Middle frontal gyrus (tissue), 1 donor: Measurements from ENCODE around the gene SWSAP1.
"Not testable (repeated sequence)": the region's sequence is repeated elsewhere in the genome, so short reads cannot be mapped to it uniquely, and the experiment has no call there.

Source experiments
- DNase-seq: peaks from one replicate; pipeline ENCODE4 v3.0.0-alpha.2; 2015; ENCODE audit warnings: low spot score; ENCODE audit errors: extremely low spot score

SWSAP1 gene

DNA sequence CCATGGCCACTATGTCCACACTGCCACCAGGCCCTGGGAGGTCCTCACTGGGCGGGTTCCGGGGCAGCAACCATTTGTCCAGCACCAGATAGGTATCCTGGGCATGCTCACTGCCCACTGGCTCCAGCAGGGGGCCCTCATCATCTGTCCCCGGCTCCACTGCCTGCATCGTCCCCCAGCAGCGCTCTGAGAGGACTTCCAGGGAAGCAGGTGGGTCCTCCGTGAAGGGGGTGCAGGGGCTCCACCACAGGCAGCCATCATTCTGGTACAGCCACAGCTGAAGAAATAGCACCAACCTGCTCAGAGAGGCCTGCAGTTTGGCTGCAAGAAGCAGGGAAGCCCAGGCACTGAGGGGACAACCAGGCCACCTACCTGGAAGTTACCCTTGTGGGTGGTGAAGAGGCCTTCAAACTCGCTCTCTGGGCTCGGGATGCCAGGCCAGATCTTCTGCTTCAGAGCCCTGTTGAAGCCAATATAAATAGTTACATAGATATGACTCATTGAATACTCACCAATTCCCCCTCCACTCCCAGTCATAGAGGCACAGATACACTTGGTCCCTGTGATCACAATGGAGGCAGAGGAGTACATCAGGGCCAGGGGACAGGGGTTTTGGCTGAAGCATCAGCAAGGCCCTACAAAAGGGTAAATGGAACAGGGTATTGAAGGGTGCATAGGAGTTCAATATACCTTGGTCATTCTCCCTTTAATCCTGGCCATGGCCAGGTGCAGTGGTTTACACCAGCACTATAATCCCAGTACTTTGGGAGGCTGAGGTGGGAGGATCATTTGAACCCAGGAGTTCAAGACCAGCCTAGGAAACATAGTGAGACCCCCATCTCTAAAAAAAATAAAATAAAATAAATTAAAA is 4.1 kb downstream of the SWSAP1 start:
- DNase-seq, result no peak

GRCh38 chr19:11379269-11379845 is 4.9 kb downstream of the SWSAP1 start:
- not testable (repeated sequence) for DNase-seq

DNA sequence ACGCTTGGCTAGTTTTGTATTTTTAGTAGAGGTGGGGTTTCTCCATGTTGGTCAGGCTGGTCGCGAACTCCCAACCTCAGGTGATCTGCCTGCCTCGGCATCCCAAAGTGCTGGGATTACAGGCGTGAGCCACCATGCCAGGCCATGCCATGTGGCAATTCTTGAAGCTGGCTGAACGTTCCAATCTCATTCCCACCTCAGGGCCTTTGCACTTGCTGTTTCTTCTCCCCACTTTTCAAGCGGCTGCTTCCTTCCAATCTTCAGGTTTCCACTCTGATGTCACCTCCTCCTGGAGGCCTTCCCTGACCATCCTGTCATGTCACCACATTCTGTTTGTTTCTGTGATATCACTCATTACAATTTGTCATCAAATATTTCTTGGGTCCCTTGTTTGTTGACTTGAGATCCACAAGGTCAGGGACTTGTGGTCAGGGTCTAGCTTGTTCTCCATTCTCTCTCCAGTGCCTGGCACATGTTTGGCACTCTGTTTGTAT is 5.4 kb downstream of the SWSAP1 start:
- no peak for DNase-seq

- DNase-seq, result peak; percentile 88
Measured at GRCh38 chr19:11380653-11381537, 6.4 kb downstream of the SWSAP1 start.

GRCh38 chr19:11382898-11383705 is 8.6 kb downstream of the SWSAP1 start:
- DNase-seq, result no peak

- DNase-seq, result no peak
Measured at GRCh38 chr19:11383706-11384048, 9.2 kb downstream of the SWSAP1 start.

GRCh38 chr19:11384778-11385129 is 10.3 kb downstream of the SWSAP1 start:
- DNase-seq, result no peak

DNA sequence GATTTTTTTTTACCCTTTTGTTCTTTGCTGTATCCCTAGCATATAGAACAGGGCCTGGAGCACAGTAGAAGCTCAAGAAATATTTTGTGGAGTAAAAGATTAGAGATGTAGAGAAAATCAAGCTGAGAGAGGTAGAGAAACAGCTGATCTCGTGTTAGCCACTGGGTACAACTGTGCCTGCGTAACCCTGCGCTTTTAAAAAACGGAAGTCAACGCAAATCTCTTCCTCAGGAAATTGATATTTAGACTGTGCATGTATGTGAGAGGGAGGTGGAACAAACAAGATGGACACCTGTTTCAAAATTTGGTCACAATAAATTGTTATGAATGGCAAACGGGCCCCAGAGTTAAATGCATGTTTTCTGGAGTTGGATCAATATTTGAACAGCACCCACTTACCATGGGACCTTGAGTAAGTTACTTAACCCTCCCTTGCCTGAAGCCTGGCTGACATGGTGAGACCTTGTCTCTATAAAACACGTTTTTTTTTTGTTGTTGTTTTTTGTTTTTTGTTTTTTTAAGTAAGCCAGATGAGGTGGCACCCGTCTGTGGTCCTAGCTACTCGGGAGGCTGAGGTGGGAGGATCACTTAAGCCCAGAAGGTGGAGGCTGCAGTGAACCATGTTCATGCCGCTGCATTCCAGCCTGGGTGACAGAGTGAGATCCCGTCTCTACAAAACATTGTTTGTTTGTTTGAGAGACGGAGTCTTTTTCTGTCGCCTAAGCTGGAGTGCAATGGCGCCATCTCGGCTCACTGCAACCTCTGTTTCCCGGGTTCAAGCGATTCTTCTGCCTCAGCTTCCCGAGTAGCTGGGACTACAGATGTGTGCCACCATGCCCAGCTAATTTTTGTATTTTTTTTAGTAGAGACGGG is 12.9 kb downstream of the SWSAP1 start:
- DNase-seq, result no peak

GRCh38 chr19:11390359-11390758 is 15.9 kb downstream of the SWSAP1 start:
- DNase-seq, result no peak

- DNase-seq, result no peak
Measured at GRCh38 chr19:11390933-11391680, 16.6 kb downstream of the SWSAP1 start.

- no peak for DNase-seq
Measured at GRCh38 chr19:11397089-11397610, 22.7 kb downstream of the SWSAP1 start.

DNA sequence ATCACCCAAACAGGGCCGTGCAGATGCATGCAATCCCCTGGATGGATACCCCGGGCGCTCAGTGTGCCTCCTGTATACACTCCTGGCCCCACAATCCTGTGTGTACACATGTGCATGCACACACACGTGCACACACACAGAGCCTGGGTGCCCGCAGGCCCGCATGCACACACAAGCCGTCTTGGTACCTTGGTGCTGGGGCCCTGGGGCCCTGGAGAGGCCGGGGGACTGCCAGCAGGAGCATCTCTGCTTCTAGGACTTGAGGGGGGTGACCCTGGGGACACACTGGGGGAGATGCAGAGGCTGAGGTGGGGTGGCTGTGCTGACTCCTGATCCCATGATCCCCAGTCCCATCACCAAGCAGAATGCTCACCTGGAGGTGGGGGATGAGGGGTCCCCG is 25.2 kb downstream of the SWSAP1 start:
- no peak for DNase-seq

- no peak for DNase-seq
Measured at GRCh38 chr19:11400798-11401197, 26.3 kb downstream of the SWSAP1 start.

DNA sequence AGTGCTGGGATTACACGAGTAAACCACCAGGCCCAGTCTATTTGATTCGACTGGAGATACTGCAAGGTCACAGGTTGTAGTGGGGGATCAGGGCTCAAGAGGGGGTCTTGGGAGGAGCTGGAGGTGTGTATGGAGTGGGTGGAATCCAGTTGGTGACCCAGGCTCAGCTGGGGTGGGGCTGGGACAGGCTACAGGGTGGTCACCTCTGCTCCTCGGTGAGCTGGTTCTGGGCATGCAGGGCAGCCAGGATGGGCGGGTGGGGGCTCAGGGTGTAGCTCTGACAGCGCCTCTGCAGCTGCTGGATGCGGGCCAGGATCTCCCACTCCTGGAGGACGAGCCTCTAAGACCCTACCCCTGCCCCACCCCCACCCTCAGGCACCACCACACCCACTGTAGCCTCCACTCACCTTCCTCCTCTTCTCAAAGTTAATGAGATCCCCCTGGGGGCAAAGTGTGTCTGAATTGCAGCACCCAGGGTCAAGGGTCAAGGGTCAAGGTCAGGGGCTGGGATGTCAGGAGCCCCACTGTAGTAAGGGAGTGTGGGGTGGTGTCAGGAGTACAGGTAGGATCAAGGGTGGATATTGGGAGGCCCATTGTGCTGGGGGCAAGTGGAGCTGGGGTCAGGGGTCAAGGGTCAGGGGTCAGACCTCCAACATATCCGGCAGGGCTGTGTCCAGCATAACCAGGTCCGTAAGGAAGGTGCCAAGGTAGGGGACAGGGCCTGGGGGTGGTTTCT is 27.5 kb downstream of the SWSAP1 start:
- no peak for DNase-seq

GRCh38 chr19:11404588-11405222 is 30.2 kb downstream of the SWSAP1 start:
- DNase-seq, result no peak

GRCh38 chr19:11405846-11406643 is 31.6 kb downstream of the SWSAP1 start:
- no peak for DNase-seq

DNA sequence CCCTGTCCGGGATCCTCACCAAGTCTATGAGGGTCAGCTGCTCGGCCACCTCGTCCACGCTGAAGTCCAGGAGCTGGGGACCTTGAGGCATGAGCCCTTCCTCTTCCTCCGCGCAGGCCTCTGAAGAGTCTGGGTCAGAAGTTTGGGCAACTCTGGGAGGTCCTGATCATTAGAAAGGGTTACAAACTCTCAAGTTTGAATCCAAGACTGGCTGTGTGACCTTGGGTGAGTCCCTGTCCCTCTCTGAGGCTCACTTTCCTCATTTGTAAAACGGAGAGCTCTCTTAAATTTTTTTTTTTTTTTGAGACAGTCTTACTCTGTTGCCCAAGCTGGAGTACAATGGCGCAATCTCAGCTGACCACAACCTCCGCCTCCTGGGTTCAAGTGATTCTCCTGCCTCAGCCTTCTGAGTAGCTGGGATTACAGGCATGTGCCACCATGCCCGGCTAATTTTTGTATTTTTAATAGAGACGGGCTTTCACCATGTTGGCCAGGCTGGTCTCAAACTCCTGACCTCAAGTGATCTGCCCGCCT is 32.3 kb downstream of the SWSAP1 start:
- DNase-seq, result not testable (repeated sequence)
